ELF-1 (cell line): ENCODE results near the gene NOTUM.
A peak's percentile ranks its signal among the peaks of the same experiment; 100 is the strongest.

Source experiments
- DNase-seq: peaks from one replicate; pipeline ENCODE4 v3.0.0-alpha.2; 2016; ENCODE audit warnings: low read depth, low spot score

Gene NOTUM

GRCh38 chr17:81996232-81996756, 35.3 kb upstream of the NOTUM start:
- DNase-seq, result no peak

DNA sequence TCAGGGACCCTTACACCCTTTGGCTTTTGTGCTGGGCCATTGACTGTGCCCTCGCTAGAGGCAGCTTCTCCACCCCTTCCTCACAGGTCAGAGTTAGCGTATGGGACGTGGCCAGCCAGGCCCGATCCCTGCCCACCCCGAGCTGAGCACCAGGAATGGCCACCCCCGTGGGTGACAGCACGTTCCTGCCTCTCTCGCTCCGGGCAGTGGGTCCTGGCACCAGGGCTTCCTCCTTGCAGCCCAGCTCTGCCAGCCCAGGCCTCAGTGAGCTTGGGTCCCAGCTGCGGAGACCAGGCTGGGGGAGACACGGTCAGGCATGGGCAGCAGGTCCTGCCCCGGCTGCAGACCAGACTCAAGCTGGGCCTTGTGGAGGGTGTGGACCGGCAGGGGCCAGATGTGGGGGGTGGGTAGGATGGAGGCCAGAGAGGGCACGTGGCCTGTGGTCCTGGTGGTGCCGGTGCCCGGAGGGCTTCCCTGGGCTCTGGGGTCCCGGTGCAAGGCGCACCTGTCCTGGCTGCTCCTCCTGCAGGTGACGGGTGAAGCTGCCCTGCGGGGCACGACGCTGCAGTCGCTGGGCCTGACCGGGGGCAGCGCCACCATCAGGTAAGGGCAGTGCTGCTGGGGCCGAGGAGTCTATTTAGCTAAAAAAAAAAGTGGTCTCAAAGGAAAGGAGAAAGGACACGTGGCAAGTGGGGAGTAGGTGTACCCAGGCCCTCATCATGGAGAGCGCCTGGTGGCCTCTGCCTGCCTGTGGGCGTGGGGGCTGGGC, 34.7 kb upstream of the NOTUM start:
- DNase-seq, result peak; percentile 7

GRCh38 chr17:81994593-81995462, 33.8 kb upstream of the NOTUM start:
- DNase-seq, result peak; percentile 18

- DNase-seq, result peak; percentile 46
Observed at GRCh38 chr17:81993729-81994592, 33.0 kb upstream of the NOTUM start.

DNA sequence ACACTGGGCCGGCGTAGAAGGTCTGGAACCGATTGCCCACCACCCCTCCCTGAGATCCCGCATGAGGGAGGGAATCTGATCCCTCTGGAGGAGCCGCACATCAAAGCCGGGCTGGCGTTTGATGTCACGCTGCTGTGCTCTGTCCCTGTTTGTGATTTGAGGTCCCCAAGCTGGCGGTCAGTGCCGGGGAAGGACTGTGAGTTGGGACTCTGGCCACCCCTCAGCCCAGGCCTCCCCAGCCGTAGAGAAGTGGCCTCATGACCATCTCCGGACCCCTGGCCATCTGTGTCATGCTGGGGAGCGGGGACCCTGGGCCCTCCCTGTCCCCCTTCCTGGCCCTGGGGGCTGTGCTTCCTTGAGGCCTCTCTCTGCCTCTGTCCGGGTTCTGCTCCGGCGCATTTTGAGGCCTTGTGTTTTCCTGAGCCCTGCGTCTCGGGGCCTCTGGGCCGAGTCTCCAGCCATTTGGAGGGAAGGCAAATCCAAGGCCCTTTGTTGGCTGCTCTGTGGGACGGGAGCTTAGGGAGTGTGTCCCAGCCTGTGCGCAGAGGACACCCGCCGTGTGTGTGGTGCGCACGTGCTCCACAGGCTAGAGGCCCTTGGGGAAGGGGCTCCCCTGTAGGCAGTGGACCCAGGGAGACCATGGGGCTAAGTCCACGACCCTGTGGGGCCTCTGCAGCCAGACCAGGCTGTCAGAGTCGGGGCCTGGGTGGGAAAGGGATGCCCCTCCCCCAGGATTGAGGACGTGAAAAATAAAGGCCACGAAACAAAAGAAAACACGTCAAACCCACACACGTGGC, 31.5 kb upstream of the NOTUM start:
- no peak for DNase-seq

DNA sequence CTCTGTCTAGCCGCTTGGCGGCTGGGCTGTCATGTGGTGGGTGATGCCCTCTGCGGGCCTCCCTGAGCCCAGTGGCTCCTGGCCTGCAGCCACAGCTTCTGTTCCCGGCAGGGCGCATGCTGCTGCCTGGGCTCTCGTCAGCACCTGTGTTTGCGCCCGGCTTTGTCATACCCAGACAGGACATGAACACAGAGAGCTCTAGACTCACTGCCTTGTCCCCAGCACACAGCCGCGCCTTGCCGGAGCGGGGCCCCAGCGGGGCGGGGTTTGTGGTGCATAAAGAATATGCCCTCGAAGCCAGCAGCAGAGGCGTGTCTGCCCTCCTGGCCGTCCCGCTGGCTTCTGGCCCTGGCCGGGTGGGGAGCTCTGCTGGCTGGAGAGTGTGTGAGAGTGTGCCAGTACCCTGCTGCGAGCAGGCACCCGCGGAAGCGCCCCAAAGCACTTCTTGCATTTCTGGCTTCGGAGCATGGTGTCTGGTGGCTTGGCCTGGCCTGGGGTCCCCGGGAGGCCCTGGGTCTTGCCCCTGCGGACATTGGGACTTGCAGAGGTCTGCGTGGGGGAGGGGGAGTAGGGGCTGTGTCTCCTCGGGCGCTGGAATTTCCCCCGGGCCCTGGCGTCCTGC, 30.8 kb upstream of the NOTUM start:
- DNase-seq, result peak; percentile 95

- peak; percentile 12 for DNase-seq
Observed at GRCh38 chr17:81990836-81991683, 30.1 kb upstream of the NOTUM start.

DNA sequence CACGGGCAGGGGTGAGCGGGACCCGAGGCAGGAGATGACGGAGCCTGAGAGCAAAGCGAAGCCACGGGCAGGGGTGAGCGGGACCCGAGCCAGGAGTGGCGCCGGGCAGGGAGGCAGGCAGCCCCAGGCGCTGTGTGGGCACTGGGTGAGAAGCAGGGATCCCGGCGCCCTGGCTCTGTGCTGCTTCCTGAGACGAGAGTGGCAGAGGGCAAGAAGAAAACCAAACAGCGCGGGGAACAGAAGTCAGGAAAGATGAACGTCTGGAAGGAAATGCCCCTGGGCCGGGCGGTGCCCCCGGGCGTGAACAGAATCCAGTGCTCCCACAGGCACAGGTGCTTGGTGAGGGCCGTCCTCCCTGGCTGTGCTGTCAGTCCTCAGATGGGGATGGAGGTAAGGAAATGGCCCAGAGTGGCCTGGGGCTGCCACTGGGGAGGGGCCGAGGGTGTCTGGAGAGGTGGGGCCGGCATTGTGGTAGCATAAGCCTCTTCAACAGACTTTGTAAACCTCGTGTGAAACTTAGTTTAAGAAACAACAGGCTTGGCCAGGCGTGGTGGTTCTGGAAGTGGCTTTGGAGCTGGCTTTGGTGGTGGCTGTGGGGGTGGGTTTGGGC, 26.3 kb upstream of the NOTUM start:
- DNase-seq, result peak; percentile 41

GRCh38 chr17:81986606-81987005, 25.6 kb upstream of the NOTUM start:
- no peak for DNase-seq

GRCh38 chr17:81984773-81985410, 23.9 kb upstream of the NOTUM start:
- DNase-seq, result peak; percentile 1

DNA sequence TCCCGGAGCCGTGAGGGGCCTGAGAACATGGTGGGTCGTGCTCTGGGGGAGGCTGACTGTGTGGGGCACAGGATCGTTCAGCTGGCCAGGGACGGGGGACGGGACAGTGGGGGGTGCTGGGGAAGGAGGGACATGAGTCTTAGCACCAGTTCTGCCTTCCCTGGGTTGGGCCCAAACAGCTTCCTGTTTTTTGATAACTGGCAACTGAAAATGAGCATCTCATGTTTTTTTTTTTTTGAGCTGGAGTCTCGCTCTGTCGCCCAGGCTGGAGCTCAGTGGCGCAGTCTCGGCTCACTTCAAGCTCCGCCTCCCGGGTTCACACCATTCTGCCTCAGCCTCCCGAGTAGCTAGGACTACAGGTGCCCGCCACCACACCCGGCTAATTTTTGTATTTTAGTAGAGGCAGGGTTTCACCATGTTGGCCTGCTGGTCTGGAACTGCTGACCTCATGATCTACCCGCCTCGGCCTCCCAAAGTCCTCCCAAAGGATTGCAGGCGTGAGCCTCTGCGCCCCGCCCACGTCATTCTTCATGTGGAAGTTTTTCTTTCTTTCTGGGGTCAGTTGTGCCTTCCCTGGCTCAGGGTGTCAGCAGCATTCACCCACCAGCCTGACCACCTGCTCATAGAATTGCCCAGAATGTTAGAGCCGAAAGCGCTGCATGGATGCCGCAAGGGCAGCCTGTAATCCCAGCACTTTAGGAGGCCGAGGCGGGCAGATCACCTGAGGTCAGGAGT, 22.8 kb upstream of the NOTUM start:
- DNase-seq, result no peak

GRCh38 chr17:81983011-81983638, 22.1 kb upstream of the NOTUM start:
- no peak for DNase-seq

DNA sequence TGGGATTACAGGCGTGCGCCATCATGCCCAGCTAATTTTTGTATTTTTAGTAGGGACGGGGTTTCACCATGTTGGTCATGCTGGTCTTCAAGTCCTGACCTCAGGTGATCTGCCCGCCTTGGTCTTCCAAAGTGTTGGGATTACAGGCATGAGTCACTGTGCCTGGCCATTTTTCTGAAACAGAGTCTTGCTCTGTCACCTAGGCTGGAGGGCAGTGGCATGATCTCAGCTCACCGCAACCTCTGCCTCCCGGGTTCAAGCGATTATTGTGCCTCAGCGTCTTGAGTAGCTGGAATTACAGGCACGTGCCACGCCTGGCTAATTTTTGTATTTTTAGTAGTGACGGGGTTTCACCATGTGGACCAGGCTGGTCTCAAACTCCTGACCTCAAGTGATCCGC, 20.5 kb upstream of the NOTUM start:
- DNase-seq, result peak; percentile 14

GRCh38 chr17:81980707-81981343, 19.8 kb upstream of the NOTUM start:
- peak; percentile 66 for DNase-seq

DNA sequence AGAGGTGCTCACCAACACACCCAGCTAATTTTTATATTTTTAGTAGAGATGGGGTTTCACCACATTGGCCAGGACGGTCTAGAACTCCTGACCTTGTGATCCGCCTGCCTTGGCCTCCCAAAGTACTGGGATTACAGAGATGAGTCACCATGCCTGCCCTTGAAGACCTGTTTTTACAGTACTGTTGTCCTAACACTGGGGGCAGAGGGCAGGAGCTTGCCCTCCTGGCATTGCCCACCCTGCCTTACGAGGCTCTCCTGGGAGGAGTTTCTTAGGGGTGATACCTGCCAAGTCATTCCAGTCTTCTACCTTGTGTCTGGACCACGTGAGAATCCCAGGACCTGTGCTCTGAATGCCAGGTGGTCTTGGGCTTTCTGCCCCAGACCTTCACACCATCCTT, 19.1 kb upstream of the NOTUM start:
- DNase-seq, result no peak

- DNase-seq, result peak; percentile 12
Observed at GRCh38 chr17:81978524-81979298, 17.7 kb upstream of the NOTUM start.
